SH-SY5Y (cell line): Measurements from ENCODE around the gene SPATS2.

Experiments used
- GATA2 ChIP-seq: IDR thresholded peaks from 2 replicates; pipeline ENCODE4 v1.6.1; 2011; ENCODE audit warnings: mild to moderate bottlenecking, low read depth, low read length
- GATA3 ChIP-seq: IDR thresholded peaks from 2 replicates; pipeline ENCODE4 v1.6.1; 2011; ENCODE audit warnings: low read depth, mild to moderate bottlenecking, low read length, moderate library complexity

GRCh38 chr12:49403971-49404450 is 36.7 kb downstream of the SPATS2 start:
- TF ChIP-seq GATA2 (peak; percentile 29; the same call in 1 of the 2 replicates), GATA3 (no peak)
